ENCODE results near the gene HNRNPA1.

Gene HNRNPA1

GRCh38 chr12:54294953-54295566, 14.5 kb downstream of the HNRNPA1 start:
- peaks cover 13% of the 10 kb centered on the region for H3K27me3 ChIP-seq (ENCODE audit: insufficient read depth, low read length, poor library complexity)
- no peaks in the 10 kb centered on the region for H4K20me1 ChIP-seq (ENCODE audit: insufficient read depth, low read length)
- no peaks in the 10 kb centered on the region for H3K4me1 ChIP-seq (ENCODE audit: insufficient read depth, low read length)
- no peak for TF ChIP-seq EZH2 (IDR thresholded peaks at IDR 0.05; ENCODE audit: borderline replicate concordance, low read depth, low read length, severe bottlenecking)
- TF ChIP-seq, protein P1, sequence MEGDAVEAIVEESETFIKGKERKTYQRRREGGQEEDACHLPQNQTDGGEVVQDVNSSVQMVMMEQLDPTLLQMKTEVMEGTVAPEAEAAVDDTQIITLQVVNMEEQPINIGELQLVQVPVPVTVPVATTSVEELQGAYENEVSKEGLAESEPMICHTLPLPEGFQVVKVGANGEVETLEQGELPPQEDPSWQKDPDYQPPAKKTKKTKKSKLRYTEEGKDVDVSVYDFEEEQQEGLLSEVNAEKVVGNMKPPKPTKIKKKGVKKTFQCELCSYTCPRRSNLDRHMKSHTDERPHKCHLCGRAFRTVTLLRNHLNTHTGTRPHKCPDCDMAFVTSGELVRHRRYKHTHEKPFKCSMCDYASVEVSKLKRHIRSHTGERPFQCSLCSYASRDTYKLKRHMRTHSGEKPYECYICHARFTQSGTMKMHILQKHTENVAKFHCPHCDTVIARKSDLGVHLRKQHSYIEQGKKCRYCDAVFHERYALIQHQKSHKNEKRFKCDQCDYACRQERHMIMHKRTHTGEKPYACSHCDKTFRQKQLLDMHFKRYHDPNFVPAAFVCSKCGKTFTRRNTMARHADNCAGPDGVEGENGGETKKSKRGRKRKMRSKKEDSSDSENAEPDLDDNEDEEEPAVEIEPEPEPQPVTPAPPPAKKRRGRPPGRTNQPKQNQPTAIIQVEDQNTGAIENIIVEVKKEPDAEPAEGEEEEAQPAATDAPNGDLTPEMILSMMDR (IDR thresholded peaks at IDR 0.05; ENCODE audit: borderline replicate concordance, extremely low read depth, low read length, poor library complexity, severe bottlenecking) = no peak
- no peak for ATAC-seq (ENCODE audit: insufficient read depth, low read depth)
- H3K27ac ChIP-seq (ENCODE audit: low read length) = no peak overlapping the region
- H3K9me3 ChIP-seq (ENCODE audit: insufficient read depth, low read length, severe bottlenecking) = no peaks in the 10 kb centered on the region
- H3K79me2 ChIP-seq (ENCODE audit: insufficient read depth, low read length) = no peaks in the 10 kb centered on the region
- no peak overlapping the region for H3K4me3 ChIP-seq (ENCODE audit: low read depth in 1 of 2, low read length in 2 of 2)
- no peak for DNase-seq
- no peak overlapping the region for H3K9ac ChIP-seq (ENCODE audit: low read depth, low read length)
- no peak overlapping the region for H2AFZ ChIP-seq (ENCODE audit: low read depth, low read length)
- H3K36me3 ChIP-seq (ENCODE audit: insufficient read depth, low read length) = no peaks in the 10 kb centered on the region
- H3K4me2 ChIP-seq (ENCODE audit: insufficient read depth, low read length) = no peak overlapping the region

DNA sequence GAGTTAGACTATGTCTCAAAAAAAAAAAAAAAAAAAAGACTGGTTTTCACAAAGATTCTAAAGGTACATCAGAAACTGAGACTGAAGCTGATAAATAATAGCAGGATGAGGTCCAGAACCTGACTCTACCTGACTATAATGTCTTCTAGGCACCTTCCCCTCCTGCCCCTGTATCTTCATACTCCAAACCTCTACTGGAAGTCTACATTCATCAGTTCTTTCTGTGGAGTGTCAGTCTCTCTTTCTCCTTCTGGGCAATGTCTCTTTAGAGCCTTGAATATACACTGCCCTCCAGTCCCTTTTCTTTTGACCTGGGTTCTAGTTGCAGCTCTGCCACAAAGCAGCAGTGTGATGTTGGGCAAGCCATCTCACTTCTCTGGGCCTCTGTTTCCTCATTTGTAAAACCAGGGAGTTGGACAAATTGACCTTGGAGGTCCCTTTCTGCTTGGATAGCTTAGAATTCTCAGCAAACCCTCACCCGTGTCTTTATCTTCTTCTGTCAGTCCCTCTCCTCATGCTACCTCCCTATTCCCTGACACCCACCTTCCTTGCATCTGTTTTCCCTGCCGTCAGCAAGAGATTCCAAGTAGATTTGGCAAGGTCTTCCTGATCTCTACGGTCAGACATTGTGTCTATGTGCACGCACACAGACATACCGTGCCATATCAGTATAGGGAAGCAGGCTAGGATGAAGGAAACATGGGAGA, 16.0 kb downstream of the HNRNPA1 start:
- no peak overlapping the region for H3K9ac ChIP-seq (ENCODE audit: low read depth, low read length)
- H3K79me2 ChIP-seq (ENCODE audit: insufficient read depth, low read length) = no peaks in the 10 kb centered on the region
- H3K27me3 ChIP-seq (ENCODE audit: insufficient read depth, low read length, poor library complexity) = peaks cover 28% of the 10 kb centered on the region
- H3K27ac ChIP-seq (ENCODE audit: low read length) = no peak overlapping the region
- no peaks in the 10 kb centered on the region; the same call in none of the 2 replicates for H3K4me1 ChIP-seq (ENCODE audit: insufficient read depth, low read length)
- H4K20me1 ChIP-seq (ENCODE audit: insufficient read depth, low read length) = no peaks in the 10 kb centered on the region
- ATAC-seq (ENCODE audit: insufficient read depth, low read depth) (no peak), DNase-seq (no peak)
- H3K4me3 ChIP-seq (ENCODE audit: low read depth in 1 of 2, low read length in 2 of 2) = no peak overlapping the region
- no peaks in the 10 kb centered on the region for H3K9me3 ChIP-seq (ENCODE audit: insufficient read depth, low read length, severe bottlenecking)
- no peaks in the 10 kb centered on the region for H3K36me3 ChIP-seq (ENCODE audit: insufficient read depth, low read length)
- H2AFZ ChIP-seq (ENCODE audit: low read depth, low read length) = no peak overlapping the region
- no peak overlapping the region for H3K4me2 ChIP-seq (ENCODE audit: insufficient read depth, low read length)
- TF ChIP-seq EZH2 (IDR thresholded peaks at IDR 0.05; ENCODE audit: borderline replicate concordance, low read depth, low read length, severe bottlenecking) = no peak
- TF ChIP-seq, protein P1 (IDR thresholded peaks at IDR 0.05; ENCODE audit: borderline replicate concordance, extremely low read depth, low read length, poor library complexity, severe bottlenecking) = no peak

DNA sequence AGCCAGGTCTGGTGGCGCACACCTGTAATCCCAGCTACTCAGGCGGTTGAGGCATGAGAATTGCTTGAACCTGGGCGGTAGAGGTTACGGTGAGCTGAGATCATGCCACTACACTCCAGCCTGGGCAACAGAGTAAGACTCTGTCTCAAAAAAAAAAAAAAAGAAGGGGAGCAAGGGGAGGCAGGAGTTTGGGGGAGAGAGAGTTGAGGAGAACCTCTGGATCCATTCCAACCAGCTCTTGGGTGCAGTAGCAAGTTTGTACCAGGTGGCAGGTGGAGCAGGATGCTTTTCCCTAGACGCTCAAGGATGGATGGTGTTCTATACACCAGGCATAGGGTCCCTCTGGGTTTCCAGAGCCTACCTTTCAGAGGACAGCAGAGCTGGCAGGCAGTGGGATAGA, 18.4 kb downstream of the HNRNPA1 start:
- H3K27ac ChIP-seq (ENCODE audit: low read length) = no peak overlapping the region
- ATAC-seq (ENCODE audit: insufficient read depth, low read depth) = no peak
- no peak for TF ChIP-seq EZH2 (IDR thresholded peaks at IDR 0.05; ENCODE audit: borderline replicate concordance, low read depth, low read length, severe bottlenecking)
- TF ChIP-seq, protein P1 (IDR thresholded peaks at IDR 0.05; ENCODE audit: borderline replicate concordance, extremely low read depth, low read length, poor library complexity, severe bottlenecking) = no peak
- no peak overlapping the region for H3K4me3 ChIP-seq (ENCODE audit: low read depth in 1 of 2, low read length in 2 of 2)
- no peaks in the 10 kb centered on the region for H3K79me2 ChIP-seq (ENCODE audit: insufficient read depth, low read length)
- no peak overlapping the region for H2AFZ ChIP-seq (ENCODE audit: low read depth, low read length)
- peaks cover 39% of the 10 kb centered on the region for H3K27me3 ChIP-seq (ENCODE audit: insufficient read depth, low read length, poor library complexity)
- H3K4me2 ChIP-seq (ENCODE audit: insufficient read depth, low read length) = no peak overlapping the region
- no peaks in the 10 kb centered on the region for H3K36me3 ChIP-seq (ENCODE audit: insufficient read depth, low read length)
- DNase-seq = no peak
- H3K9me3 ChIP-seq (ENCODE audit: insufficient read depth, low read length, severe bottlenecking) = no peaks in the 10 kb centered on the region
- H3K4me1 ChIP-seq (ENCODE audit: insufficient read depth, low read length) = peaks cover 7% of the 10 kb centered on the region
- no peaks in the 10 kb centered on the region for H4K20me1 ChIP-seq (ENCODE audit: insufficient read depth, low read length)
- H3K9ac ChIP-seq (ENCODE audit: low read depth, low read length) = no peak overlapping the region
